GM18520 (cell line): Measurements from ENCODE around the gene MSH3.
"Not testable (repeated sequence)": the region's sequence is repeated elsewhere in the genome, so short reads cannot be mapped to it uniquely, and the experiment has no call there.

Source experiments
- ATAC-seq: cut with Tn5 transposase; IDR thresholded peaks from one replicate; pipeline ENCODE4 v1.9.1; 2021; ENCODE audit not compliant: unreplicated experiment

The MSH3 gene

GRCh38 chr5:80789319-80790016 lies 135.0 kb downstream of the MSH3 start:
- ATAC-seq, result not testable (repeated sequence)

- no peak for ATAC-seq
Measured at GRCh38 chr5:80790698-80791097, 136.2 kb downstream of the MSH3 start.

GRCh38 chr5:80793354-80793753 lies 138.9 kb downstream of the MSH3 start:
- ATAC-seq, result no peak

- ATAC-seq, result no peak
Measured at GRCh38 chr5:80796846-80797245, 142.4 kb downstream of the MSH3 start.

- no peak for ATAC-seq
Measured at GRCh38 chr5:80797428-80798024, 143.1 kb downstream of the MSH3 start.

GRCh38 chr5:80798166-80798565 lies 143.7 kb downstream of the MSH3 start:
- ATAC-seq, result no peak

GRCh38 chr5:80798633-80799032 lies 144.2 kb downstream of the MSH3 start:
- ATAC-seq, result no peak

GRCh38 chr5:80799041-80799440 lies 144.6 kb downstream of the MSH3 start:
- ATAC-seq, result no peak

GRCh38 chr5:80799573-80799972 lies 145.1 kb downstream of the MSH3 start:
- ATAC-seq, result no peak

GRCh38 chr5:80804332-80804731 lies 149.9 kb downstream of the MSH3 start:
- ATAC-seq, result no peak

- no peak for ATAC-seq
Measured at GRCh38 chr5:80805038-80805437, 150.6 kb downstream of the MSH3 start.

- no peak for ATAC-seq
Measured at GRCh38 chr5:80806929-80807328, 152.5 kb downstream of the MSH3 start.

GRCh38 chr5:80809451-80809850 lies 155.0 kb downstream of the MSH3 start:
- ATAC-seq, result no peak

GRCh38 chr5:80810425-80810824 lies 156.0 kb downstream of the MSH3 start:
- ATAC-seq, result no peak

- no peak for ATAC-seq
Measured at GRCh38 chr5:80816590-80816989, 162.1 kb downstream of the MSH3 start.

- no peak for ATAC-seq
Measured at GRCh38 chr5:80820685-80821084, 166.2 kb downstream of the MSH3 start.

- ATAC-seq, result no peak
Measured at GRCh38 chr5:80822640-80823039, 168.2 kb downstream of the MSH3 start.

GRCh38 chr5:80824159-80824558 lies 169.7 kb downstream of the MSH3 start:
- ATAC-seq, result not testable (repeated sequence)

GRCh38 chr5:80825786-80826460 lies 171.5 kb downstream of the MSH3 start:
- no peak for ATAC-seq

GRCh38 chr5:80834710-80835109 lies 180.3 kb downstream of the MSH3 start:
- ATAC-seq, result no peak

GRCh38 chr5:80835128-80835527 lies 180.7 kb downstream of the MSH3 start:
- no peak for ATAC-seq

- ATAC-seq, result peak; percentile 94
Measured at GRCh38 chr5:80837679-80838078, 183.2 kb downstream of the MSH3 start.
